ENCODE measurements around the gene PDE6H.

- TF ChIP-seq CTCF (IDR thresholded peaks at IDR 0.05) (no peak), ZFX (IDR thresholded peaks at IDR 0.05; ENCODE audit: borderline replicate concordance) (no peak)
Measured at GRCh38 chr12:14979468-14979867, 6.6 kb downstream of the PDE6H start.

All from 22Rv1 (cell line).